H1 (cell line): ENCODE data around the gene ST6GALNAC3. TPM values are rescaled to one million over a fixed set of nuclear protein-coding genes. Genes with fewer than 3 reads are reported as not detected.

Experiments
- BCL11A ChIP-seq, 2 experiments: IDR thresholded peaks; one replicate each; pipeline ENCODE4 v1.6.1; 2011; ENCODE audit warnings: low read depth in 2 of 2, low read length in 2 of 2, mild to moderate bottlenecking in 2 of 2
- BRCA1 ChIP-seq: IDR thresholded peaks from 2 replicates; pipeline ENCODE4 v1.6.1; 2012; ENCODE audit warnings: low read depth, low read length, improper control_type of control experiment
- CHD7 ChIP-seq: fragments of 300-600 bp; sonication (generic); IDR thresholded peaks from 2 replicates; pipeline ENCODE4 v1.7.1; 2012; ENCODE audit warnings: low read length, moderate library complexity, mild to moderate bottlenecking, inconsistent platforms; ENCODE audit not compliant: insufficient replicate concordance
- CTCF ChIP-seq, 3 experiments: IDR thresholded peaks; 1 replicate in 2 of 3; 2 replicates in 1 of 3; pipeline versions ENCODE4 v1.5.1 to v1.6.1; 2011; ENCODE audit warnings: low read length in 3 of 3, mild to moderate bottlenecking in 3 of 3, inconsistent platforms in 2 of 3, low read depth in 1 of 3, moderate library complexity in 1 of 3; ENCODE audit not compliant: insufficient read depth in 1 of 3; ENCODE audit errors: control extremely low read depth in 1 of 3
- E2F6 ChIP-seq: IDR thresholded peaks from 2 replicates; pipeline ENCODE4 v1.6.1; 2012; ENCODE audit warnings: inconsistent platforms
- RFX5 ChIP-seq: IDR thresholded peaks from 2 replicates; pipeline ENCODE4 v1.6.1; 2011; ENCODE audit warnings: low read depth, low read length, improper control_type of control experiment, borderline replicate concordance
- TAF7 ChIP-seq: optimal IDR thresholded peaks from 2 replicates; pipeline ENCODE3; 2011; ENCODE audit warnings: low read depth, mild to moderate bottlenecking, inconsistent platforms, low read length, moderate library complexity, borderline replicate concordance
- polyA plus RNA-seq, 7 experiments: library from polyadenylated mRNA; depleted of rRNA in 3 of 7; stranded (reverse) in 5 of 7; unstranded in 2 of 7; fragments of >200 nt in 5 of 7; fragments of 200-250 nt in 2 of 7; gene quantifications; 1 replicate in 5 of 7; 2 replicates in 1 of 7; 4 replicates in 1 of 7; pipeline versions ENCODE4 v1.2.1 to v1.2.3, GENCODE V29; 2011 to 2013; ENCODE audit warnings: missing spikeins in 2 of 7, mixed read lengths in 2 of 7
- total RNA-seq: library from RNA; stranded (reverse); fragmentation: NEBNext Ultra II Directional; extraction: Animal tissue kit (Norgen Biotek cat#: 25700); gene quantifications from 2 replicates; pipeline ENCODE4 v1.2.1, GENCODE V29; 2021

The ST6GALNAC3 gene
- total and polyA plus RNA-seq, 2 of the 8 experiments (the other 6 are each of a cell fraction or from before 2014, with no cell fraction given), result 4.9 to 19.0 TPM

DNA sequence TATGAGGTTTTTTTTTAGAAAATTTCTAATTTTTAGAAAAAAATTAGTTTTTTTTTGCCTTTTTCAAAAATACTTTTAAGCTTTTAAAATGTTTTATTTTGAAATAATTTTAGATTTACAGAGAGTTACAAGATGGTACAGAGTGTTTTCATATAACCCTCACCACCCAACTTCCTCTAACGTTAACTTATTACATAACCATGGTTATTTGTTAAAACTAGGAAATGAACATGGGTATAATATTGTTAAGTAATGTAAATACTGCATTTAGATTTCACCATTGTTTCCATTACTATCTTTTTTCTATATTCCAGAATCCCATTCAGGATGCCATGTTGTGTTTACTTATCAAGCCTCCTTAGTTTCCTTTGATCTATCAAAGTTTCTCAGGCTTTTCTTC lies 45.2 kb upstream of the ST6GALNAC3 start (continued):
- TF ChIP-seq CHD7, result no peak
- TF ChIP-seq BRCA1, result no peak
- TF ChIP-seq E2F6, result no peak
- TF ChIP-seq CTCF (IDR thresholded peaks at IDR 0.05; ENCODE audit: control extremely low read depth in 1 of 3, insufficient read depth in 1 of 3, low read depth in 1 of 3, low read length in 3 of 3), result no peak
- TF ChIP-seq TAF7, result no peak
- TF ChIP-seq RFX5, result no peak
- no peak for TF ChIP-seq BCL11A (IDR thresholded peaks at IDR 0.05; ENCODE audit: low read depth in 2 of 2, low read length in 2 of 2)
